Stimulated activated CD8-positive, alpha-beta memory T cell treated with anti-CD3 and anti-CD28 coated beads, Interleukin-12 subunit alpha, Interleukin-12 subunit beta, amount 100 ng/mL, for 4 hours (primary cell): ENCODE measurements around the gene MRPL14.
A peak's percentile ranks its signal among the peaks of the same experiment; 100 is the strongest.
"Not testable (repeated sequence)": the region's sequence is repeated elsewhere in the genome, so short reads cannot be mapped to it uniquely, and the experiment has no call there.

ENCODE experiments used
- DNase-seq: peaks from one replicate; pipeline ENCODE4 v3.0.0-alpha.2; 2020; ENCODE audit warnings: low read depth

Gene MRPL14

DNA sequence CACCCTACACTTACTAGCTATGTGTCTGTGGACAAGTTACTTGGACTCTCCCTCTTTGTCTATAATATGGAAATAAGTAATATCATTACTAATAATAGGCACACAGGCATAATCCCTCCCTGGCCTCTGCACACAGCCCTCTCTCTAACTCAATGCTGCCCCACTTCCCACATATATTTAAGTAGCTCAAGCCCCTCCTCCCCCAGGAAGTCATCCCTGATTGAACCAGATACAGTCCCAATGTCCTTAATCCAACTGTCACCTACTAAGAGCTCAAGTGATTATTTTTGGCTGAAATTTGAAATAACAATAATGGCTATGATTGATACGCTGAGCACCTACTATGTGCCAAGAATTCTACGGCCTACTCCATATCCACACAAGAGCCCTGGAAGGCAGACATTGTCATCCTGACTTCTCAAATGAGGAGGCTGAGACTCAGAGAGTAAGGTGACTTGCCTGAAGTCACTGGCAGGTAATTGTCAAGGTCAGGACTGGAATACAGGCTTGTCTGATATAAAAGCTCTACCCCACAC is 29.4 kb downstream of the MRPL14 start:
- no peak for DNase-seq

DNA sequence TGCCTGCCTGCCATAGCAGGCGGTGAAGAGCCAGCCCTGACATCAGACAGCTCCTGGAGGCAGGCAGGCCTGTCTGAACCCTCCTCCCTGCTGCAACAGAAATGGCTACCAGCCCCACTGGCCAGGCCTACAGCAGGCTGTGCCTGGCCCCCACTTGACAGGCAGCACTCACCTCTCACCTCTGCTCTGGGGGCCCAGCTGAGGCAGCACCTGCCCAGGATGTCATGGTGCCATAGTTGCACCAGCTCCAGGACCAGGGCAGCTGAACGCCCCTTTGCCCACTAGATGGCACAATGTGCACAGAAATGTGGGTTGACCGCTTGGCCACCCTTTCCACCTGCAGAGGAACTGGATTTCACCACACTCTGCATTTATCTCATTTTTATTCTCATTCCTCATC is 30.6 kb downstream of the MRPL14 start:
- peak; percentile 36 for DNase-seq

DNA sequence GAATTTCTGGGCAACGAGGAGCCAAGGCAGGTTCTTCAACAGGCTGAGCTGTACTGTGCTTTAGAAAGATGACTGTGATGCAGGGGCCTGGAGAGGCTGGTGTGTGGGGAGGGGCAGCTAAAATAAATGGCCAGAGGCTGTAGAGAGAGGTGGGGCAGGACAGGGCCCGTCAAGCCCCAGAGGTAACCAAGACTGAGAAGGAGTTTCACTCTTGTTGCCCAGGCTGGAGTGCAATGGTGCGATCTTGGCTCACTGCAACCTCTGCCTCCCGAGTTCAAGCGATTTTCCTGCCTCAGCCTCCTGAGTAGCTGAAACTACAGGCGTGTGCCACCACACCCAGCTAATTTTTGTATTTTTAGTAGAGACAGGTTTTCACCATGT is 32.0 kb downstream of the MRPL14 start:
- not testable (repeated sequence) for DNase-seq

DNA sequence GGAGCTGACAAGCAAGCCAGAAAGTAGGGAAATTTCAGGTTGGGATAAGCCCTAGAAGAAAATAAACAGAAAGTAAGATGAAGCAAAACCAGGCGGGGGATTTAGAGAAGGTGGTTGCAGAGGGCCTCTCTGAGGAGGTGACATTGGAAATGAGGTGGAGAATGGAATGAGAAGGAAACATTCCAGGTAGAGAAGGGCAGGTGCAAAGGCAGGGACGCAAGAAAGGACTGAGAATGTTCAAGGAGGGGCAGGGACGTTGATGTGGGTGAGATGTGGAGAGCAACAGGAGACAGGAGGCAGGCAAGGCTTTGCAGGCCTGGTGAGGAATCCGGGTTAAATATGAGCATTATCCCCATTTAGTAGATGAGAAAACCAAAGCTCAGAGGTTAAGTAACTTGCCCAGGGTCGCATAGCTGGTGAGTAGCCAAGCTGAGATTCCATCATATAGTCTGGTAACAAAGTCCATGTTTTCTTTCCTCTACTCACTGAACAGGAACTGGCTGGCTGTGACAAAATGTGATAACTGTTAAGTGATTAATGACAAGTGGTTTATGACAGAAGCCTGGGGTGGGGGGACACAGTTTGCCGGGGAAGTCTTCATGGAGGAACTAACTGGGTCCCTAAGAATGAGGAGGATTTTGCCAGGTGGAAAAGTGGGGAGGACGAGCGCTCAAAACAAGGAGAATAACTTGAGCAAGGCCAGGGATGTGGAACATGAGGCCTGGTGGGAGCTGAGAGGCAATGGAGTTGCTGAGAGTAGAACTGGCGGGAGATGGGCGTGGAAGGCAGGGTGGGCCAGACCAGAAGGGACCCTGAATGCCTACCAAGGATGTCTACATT is 32.6 kb downstream of the MRPL14 start:
- DNase-seq = no peak

DNA sequence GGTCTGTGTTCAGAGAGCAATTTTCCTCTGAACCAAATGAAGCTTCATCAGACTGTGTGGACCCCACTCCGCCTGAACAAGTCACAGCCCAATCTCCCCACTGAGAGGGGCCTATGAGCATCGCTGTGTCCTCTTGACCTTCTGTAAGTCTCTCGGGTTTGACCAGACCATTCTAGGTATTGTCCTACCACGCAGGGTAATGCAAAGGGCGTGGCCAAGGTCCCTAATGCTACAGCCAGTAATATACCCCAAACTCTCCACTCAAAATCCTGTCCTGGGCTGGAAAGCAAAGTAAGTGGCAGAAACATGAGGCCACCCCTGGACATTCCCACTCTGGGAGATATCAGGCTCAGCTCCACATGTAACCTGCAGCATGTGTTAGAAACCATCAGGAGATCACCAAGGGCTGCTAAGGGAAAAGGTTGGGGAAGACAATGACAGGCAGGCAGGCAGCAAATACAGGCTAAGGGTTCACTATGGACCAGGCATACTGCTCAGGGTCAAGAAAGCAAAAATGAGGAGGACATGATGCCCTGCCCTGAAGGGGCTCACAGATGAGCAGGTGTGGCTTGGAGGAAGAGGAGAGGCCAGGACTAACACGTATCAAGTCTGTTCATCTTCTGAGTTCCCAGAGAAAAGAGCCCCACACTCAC is 33.4 kb downstream of the MRPL14 start:
- no peak for DNase-seq

DNA sequence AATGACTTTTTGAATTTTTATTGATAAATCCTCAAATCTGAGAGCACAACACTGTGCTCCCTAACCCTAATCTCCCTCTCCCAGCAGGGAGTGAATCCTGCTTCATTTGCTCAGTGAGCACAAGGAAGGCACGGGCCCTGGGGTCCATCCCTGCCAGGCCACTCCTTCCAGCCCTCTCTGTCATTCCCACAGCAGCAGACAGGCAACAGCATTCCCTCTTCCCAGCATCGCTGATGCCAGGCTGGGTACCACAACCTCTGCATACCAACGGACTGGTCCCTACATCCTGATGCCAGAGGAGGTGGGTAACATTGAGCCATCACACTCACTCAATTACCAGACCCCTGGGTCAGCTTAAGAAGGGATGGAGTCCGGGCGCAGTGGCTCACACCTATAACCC is 34.2 kb downstream of the MRPL14 start:
- DNase-seq = no peak

DNA sequence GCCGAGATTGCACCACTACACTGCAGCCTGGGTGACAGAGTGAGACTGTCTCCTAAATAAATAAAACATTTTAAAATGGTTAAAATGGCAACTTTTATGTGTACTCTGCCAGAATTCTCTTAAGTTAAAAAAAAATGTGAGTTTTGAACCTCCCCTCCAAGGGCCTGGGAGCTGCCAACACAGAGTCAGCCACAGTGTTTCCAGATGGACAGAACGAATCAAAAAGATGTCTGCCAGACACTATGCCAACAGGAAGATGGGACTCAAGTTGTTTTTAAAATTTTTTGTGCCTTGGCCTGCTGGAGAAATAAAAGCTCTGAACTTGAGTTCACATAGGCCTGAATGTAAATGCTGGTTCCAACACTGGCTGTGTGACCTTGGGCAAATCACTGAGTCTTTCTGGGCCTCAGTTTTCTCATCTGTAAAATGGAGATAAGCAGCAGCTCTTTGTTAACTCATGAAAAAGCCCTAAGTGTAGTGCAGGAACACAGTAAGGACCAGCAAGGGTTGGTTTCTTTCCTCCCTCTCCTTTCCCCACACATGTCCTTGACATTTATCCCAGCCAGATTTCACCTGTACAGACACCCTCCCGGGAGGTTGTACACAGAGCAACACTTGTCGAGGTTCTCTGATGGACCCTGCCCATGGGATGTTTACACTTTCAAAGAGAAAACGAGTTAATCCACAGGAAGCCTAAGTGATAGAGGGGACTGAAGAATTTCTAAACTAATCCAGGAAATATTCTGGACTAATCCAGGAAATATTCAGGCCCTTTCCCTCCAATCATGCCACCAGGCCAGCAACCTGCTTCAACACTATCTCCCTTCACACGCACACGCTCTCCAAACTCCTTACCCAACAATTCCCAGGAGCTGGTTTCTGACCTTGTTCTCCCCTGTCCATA is 35.0 kb downstream of the MRPL14 start:
- DNase-seq = no peak

DNA sequence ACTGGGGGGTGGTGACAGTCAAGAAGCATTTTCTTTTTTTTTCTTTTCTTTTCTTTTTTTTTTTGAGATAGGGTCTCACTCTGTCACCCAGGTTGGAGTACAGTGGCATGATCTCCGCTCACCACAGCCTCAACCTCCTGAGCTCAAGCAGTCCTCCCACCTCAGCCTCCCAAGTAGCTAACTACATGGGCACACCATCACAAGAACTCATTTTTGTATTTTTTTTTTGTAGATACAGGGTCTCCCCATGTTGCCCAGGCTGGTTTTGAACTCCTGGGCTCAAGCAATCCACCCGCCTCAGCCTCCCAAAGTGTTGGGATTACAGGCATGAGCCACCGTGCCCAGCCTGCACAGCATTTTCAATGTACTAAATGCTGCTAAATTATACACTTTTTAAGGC is 35.9 kb downstream of the MRPL14 start:
- not testable (repeated sequence) for DNase-seq

DNA sequence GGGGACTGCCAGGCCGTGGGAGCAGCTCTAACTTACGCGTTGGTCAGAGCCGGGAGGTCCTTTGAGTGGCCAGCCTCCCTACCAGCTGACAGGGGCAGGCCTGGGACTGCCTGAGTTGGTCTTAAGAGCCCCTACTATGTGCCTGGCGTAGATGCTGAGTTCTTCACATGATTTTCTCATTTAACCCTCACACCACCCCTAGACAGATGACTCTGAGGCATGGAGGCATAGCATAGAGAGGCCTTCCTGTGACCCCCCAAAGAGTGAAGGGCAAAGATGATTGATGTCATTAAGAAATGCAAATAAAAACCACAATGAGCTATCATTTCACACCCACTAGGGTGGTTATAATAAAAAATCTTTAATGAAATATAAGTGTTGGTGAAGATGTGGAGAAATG is 36.8 kb downstream of the MRPL14 start:
- no peak for DNase-seq

DNA sequence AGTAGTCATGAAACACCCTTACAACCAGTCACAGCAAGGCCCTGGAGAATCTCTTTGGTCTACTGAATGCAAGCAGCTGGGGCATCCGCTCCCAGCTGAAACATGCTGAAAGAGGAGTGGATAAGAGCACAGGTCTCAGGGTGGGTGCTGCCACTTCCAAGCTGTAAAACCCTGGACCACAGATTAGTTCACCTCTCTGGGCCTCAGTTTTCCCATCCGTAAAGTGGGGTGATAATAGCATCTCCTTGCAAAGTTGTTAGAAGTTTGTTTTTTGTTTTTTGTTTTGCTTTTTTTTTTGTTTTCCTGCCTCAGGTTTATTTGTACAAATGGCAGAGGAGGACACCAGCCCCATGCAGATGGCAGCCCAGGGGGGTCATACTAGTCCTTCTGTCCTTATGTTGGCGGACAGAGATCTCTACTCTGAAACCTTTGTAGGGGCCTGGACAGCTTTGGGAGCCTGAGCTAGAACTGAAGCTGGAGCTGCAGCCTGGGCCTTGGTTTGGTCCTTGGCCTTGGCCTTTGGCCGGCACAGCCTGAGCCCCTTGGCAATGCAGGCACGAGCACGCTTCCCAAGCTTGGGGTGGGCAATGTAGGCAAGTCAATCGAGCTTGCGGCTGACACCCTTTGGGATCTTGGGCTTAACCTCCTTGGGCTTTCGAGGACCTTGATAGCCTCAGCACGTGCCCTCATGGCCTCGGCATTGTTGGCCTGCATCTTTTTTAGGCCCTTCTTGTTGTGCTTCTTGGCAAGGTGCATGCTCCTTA is 38.2 kb downstream of the MRPL14 start:
- DNase-seq = no peak

DNA sequence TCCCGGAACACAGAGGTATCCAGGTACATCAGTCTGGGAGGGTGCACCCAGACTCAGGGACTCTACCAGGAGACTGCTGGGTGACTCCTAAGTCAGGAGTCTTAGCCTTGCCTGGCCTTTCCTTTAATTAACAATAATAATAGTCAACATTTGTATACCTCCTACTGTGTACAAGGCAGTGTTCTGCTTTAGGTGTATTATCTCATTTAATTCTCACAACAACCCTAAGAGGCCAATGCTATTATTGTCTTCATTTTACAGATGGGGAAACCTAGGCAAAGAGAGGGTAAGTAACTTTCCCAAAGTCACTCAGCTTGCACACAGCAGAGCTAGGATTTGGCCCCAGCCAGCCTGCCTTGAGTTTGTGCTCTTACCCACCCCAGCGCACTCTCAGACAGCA is 39.6 kb downstream of the MRPL14 start:
- no peak for DNase-seq

DNA sequence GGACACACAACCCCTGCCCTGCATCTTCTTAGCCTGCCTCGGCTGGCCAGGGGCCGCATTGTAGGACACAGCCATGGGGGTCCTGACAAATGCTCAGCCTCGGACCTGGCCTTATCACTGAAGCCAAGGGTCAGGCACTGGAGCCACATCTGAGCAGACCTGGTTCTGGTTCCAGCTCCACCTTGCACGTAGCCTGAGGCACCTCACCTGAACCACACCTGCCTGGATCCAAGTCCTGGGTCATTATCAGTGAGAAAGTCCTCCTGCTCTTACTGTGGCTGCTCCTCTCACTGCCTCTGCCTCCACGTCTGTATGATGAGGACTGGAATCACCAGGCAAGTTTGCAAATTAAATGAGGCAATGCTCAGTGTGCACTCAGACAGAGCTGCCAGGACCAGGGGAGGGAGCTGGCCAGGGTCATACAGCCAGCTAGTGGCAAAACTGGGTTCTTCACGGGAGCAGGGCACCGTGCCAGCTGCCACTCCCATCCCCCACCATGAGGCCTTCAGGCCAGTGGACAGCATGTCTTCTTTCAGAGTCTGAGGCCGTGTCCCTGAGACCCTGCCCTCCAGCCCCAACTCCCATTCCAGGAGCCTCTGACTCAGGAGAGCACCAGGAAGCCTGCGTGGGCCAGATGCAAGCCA is 40.2 kb downstream of the MRPL14 start:
- DNase-seq = no peak

DNA sequence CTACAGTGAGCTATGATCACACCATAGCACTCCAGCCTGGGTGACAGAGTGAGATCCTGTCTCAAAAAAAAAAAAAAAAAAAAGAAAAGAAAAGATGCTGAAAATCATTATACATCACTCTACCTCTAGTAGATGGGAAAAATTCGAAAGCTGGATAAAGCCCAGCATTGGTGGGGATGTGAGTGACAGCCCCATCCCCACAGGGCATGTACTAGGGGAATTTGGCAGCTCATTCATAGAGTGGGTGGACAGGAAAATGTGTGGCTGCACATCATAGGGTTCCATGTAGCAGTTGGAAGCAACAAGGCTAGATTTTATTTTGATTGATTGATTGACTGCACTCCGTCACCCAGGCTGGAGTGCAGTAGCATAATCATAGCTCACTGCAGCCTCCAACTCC is 42.0 kb downstream of the MRPL14 start:
- no peak for DNase-seq

DNA sequence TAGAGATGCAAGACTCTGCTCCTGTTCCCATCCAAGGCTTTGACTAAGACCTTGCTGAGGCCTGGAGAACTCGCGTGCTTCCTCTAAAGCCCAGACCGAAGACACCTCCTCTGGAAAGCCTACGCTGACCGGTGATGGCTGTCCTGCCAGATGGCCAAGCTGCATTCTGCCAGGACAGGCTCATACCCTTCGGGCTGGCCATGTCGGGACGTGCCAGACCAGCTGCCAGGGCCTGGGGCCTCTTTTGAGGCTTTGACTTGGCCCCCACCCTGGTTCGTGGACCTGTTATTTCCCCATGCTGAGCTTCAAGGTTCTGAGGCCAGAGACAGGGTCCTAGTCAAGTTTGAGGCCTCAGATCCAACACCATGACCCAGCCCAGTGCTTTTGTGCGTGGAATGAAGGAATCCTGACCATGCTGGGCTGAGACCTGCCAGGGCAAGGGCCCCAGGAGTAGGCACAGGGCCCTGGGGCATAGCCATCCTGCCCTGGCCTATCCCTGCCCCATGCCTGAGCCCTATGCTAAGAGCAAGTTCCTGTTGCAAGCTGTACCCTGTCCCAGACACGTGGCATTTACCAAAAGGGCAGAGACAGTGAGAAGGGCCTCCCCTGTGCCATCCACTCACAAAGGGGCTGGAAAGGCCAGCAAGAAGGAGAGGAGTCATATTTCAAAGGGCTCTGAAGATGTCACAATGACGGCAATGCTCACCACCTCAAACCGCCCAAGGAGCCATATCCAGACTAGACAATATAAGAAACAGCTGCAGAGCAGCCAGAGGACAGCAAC is 42.8 kb downstream of the MRPL14 start:
- no peak for DNase-seq

DNA sequence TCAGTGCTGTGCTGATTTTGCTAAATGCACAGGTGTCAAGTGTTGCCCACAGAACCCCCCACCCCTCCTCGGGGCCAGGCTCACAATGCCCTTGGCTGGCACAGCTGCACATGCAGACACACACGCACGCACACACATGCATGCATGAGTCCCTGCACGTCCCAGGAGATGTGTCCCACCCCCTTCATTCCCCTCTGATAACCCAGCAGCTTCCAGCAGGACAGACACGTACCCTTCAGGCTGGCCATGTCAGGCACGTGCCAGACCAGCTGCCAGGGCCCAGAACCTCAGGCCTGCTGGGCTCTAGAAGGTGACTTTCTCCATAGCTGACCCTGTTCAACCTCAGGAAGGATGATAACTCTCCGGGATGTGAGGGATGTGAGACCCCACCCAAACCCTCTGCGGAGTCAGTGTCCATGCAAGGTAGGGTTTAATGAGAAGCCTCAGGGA is 44.4 kb downstream of the MRPL14 start:
- DNase-seq = no peak

DNA sequence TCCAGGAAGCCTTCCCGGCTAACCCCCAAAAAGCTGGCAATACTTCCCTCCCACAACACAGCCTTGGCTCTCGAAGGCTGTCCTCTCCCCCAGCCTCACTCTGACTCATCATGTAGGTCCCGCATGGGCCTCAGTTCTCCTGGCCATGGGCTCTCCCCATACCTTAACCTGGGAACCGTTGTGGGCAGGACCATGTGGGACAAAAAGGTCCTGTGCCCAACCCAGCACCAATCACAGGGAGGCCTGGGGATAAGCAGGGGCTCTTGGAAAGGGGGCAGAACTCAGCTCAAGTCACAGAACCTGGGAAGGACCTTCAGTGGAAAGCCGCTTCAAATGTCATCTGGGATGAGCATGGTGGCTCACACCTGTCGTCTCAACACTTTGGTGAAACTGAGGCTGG is 45.5 kb downstream of the MRPL14 start:
- DNase-seq = no peak

DNA sequence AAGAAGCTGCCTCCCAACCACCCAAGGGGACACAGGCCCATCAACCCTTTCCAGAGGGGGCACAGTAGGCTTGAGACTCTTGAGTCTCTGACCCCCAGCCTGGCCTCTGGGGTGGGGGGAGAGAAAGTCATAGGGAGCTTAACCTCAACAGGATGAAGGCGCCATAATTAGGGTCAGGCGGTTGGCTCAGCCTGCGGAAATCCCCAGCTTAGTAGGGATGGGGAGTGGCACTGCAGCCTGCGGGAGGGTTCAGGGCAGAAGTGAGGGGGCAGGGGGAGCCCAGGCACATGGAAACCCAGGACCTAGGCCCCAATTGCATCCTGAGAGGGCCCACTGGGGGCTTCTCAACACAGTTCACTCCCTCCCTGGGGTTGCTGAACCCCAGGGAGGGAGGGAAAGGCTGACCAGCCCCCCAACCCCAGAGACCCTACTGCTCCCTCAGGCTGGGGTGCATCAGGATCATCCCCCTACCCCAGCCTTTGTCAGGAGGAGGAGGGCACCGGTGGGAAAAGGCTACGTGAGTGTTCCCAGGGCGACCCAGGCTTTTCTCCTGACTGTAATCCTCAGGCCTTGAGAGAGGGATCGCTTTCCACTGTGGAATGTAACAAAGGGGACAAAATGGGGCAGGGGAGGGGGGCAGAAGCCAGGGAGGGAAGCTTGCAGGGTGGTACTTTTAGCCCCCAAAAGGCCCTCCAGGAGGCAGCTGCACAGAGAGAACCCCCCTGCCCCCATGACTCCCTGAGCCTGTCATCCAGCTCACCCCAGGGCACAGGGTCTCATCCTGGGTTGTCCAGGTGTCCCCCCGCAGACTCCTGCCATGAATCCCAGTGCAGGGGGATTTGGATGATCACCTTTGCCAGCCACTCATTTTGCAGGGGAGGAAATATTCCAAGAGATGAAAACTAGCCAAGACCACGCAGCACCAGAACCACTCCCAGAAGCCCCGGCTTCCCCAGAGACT is 46.4 kb downstream of the MRPL14 start:
- DNase-seq = no peak

DNA sequence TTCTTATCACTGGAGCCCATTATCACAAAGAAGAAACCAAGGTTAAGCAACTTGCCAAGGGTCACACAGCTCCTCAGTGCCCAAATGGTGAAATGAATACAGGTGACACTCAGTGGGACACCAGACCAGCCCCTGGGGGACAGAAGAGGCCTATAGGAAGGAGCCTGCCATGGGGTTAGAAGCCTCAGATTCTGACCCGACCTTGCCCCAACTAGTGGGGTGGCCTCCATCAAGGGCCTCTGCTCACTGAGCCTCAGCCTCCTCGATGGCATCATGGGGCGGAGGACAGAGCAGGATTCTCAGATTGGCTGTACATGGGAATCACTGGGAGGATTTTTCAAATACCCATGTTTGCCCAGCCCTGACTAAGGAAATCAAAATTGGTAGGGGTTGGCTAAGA is 47.6 kb downstream of the MRPL14 start:
- no peak for DNase-seq
